ENCODE results near the gene RPL10A. TPM values are rescaled to one million over a fixed set of nuclear protein-coding genes. Genes with fewer than 3 reads are reported as not detected.
"Not testable (repeated sequence)": the region's sequence is repeated elsewhere in the genome, so short reads cannot be mapped to it uniquely, and the experiment has no call there.

Gene RPL10A
- total RNA-seq, 2 donors from 2014 or later = 998 to 1,213 TPM

- TF ChIP-seq CTCF (IDR thresholded peaks at IDR 0.05) = no peak
- no peaks in the 10 kb centered on the region for H3K36me3 ChIP-seq
- H3K4me1 ChIP-seq = peaks cover 3% of the 10 kb centered on the region
- DNase-seq = no peak
- no peaks in the 10 kb centered on the region for H3K27me3 ChIP-seq
- H3K9ac ChIP-seq (ENCODE audit: low read depth in 2 of 2, low read length in 2 of 2) = no peak overlapping the region
- H3K4me3 ChIP-seq = no peak overlapping the region
- intact Hi-C loops (cut with DNase I) = no loop called here
- H3K27ac ChIP-seq = no peak overlapping the region
- H3K9me3 ChIP-seq = no peaks in the 10 kb centered on the region
Measured at GRCh38 chr6:35427435-35427834, 40.8 kb upstream of the RPL10A start.

- Histone ChIP-seq H3K27me3 (no peaks in the 10 kb centered on the region), H3K4me1 (peaks cover 5% of the 10 kb centered on the region), H3K27ac (no peak overlapping the region), H3K36me3 (no peaks in the 10 kb centered on the region), H3K9ac (ENCODE audit: low read depth in 2 of 2, low read length in 2 of 2) (no peak overlapping the region), H3K4me3 (no peak overlapping the region), H3K9me3 (no peaks in the 10 kb centered on the region)
- no peak for TF ChIP-seq CTCF (IDR thresholded peaks at IDR 0.05)
- no peak for DNase-seq
- intact Hi-C loops (cut with DNase I) = no loop called here
Measured at GRCh38 chr6:35427851-35428321, 40.3 kb upstream of the RPL10A start.

- no peak for DNase-seq
- TF ChIP-seq CTCF (IDR thresholded peaks at IDR 0.05) = no peak
- H3K36me3 ChIP-seq = no peaks in the 10 kb centered on the region
Measured at GRCh38 chr6:35428421-35429149, 39.6 kb upstream of the RPL10A start.

GRCh38 chr6:35429463-35429862 is 38.7 kb upstream of the RPL10A start:
- no peak for DNase-seq
- no peak overlapping the region for H3K4me3 ChIP-seq
- no peaks in the 10 kb centered on the region for H3K9me3 ChIP-seq
- H3K9ac ChIP-seq (ENCODE audit: low read depth in 2 of 2, low read length in 2 of 2) = no peak overlapping the region
- intact Hi-C loops (cut with DNase I) = no loop called here
- TF ChIP-seq CTCF (IDR thresholded peaks at IDR 0.05) = no peak
- no peaks in the 10 kb centered on the region for H3K27me3 ChIP-seq
- no peak overlapping the region for H3K27ac ChIP-seq
- H3K36me3 ChIP-seq = no peaks in the 10 kb centered on the region
- H3K4me1 ChIP-seq = peaks cover 5% of the 10 kb centered on the region

More at GRCh38 chr6:35428421-35429149, 39.6 kb upstream of the RPL10A start:
- intact Hi-C loops (cut with DNase I) = no loop called here
- Histone ChIP-seq H3K9ac (ENCODE audit: low read depth in 2 of 2, low read length in 2 of 2) (no peak overlapping the region), H3K4me1 (peaks cover 5% of the 10 kb centered on the region), H3K4me3 (no peak overlapping the region), H3K27ac (no peak overlapping the region), H3K9me3 (no peaks in the 10 kb centered on the region), H3K27me3 (no peaks in the 10 kb centered on the region)

- Histone ChIP-seq H3K4me1 (peaks cover 5% of the 10 kb centered on the region), H3K9me3 (no peaks in the 10 kb centered on the region), H3K4me3 (no peak overlapping the region), H3K27ac (peak overlapping the region; percentile 22), H3K27me3 (no peaks in the 10 kb centered on the region), H3K36me3 (no peaks in the 10 kb centered on the region), H3K9ac (ENCODE audit: low read depth in 2 of 2, low read length in 2 of 2) (no peak overlapping the region)
- intact Hi-C loops (cut with DNase I) = no loop called here
- TF ChIP-seq CTCF (IDR thresholded peaks at IDR 0.05) = no peak
- peak; percentile 80 for DNase-seq
Measured at GRCh38 chr6:35432291-35432690, 35.9 kb upstream of the RPL10A start.

- H3K27ac ChIP-seq = peak overlapping the region; percentile 22
- H3K4me3 ChIP-seq; H3K9me3 ChIP-seq; H3K36me3 ChIP-seq; intact Hi-C loops (cut with DNase I); H3K4me1 ChIP-seq; H3K27me3 ChIP-seq; H3K9ac ChIP-seq (ENCODE audit: low read depth in 2 of 2, low read length in 2 of 2): not testable (repeated sequence)
- peak; percentile 15 for DNase-seq
Measured at GRCh38 chr6:35432702-35433101, 35.5 kb upstream of the RPL10A start.
